Measurements from ENCODE around the gene SLC35G6. TPM values are rescaled to one million over a fixed set of nuclear protein-coding genes. Genes with fewer than 3 reads are reported as not detected.

The SLC35G6 gene
- polyA plus RNA-seq, 2 of the 4 experiments (the other 2 are of a cell fraction) = not detected

- FAIRE-seq = peak; percentile 68
- peaks cover 11% of the 10 kb centered on the region; the same call in 2 of the 3 replicates for H3K4me1 ChIP-seq
- H3K4me3 ChIP-seq = no peak overlapping the region
- H3K4me2 ChIP-seq = no peak overlapping the region
- no peak for DNase-seq (ENCODE audit: low read depth in 1 of 2, low spot score in 1 of 2)
- no peak overlapping the region for H3K27ac ChIP-seq
- ATAC-seq = no peak
- ChIA-PET CTCF (interaction anchor here (0.7 to 6.2 kb wide), 5 partner anchors 10 to 67 kb away, joined by 4 to 43 read pairs (median 12); partner anchors contain the start of gene SENP3), POLR2A (interaction anchor here (0.7 kb wide), 1 partner anchor 10 kb away, joined by 3 read pairs; the partner anchor contains the start of gene POLR2A)
- H3K9me3 ChIP-seq = no peaks in the 10 kb centered on the region
- TF ChIP-seq SMC3 (IDR thresholded peaks at IDR 0.05) = no peak
- TF ChIP-seq EHMT2 (IDR thresholded peaks at IDR 0.05; ENCODE audit: low read depth) = no peak
- TF ChIP-seq JUN (IDR thresholded peaks at IDR 0.05) = no peak
- TF ChIP-seq HOXB5 (CRISPR knock-in tag; IDR thresholded peaks at IDR 0.05) = no peak
- TF ChIP-seq HES2 (IDR thresholded peaks at IDR 0.05) = no peak
- no peak for TF ChIP-seq HOXA7 (CRISPR knock-in tag; IDR thresholded peaks at IDR 0.05)
- no peak for TF ChIP-seq CHD4 (IDR thresholded peaks at IDR 0.05; ENCODE audit: borderline replicate concordance)
- TF ChIP-seq MAZ (IDR thresholded peaks at IDR 0.05; ENCODE audit: borderline replicate concordance, low read depth, low read length) = no peak
- TF ChIP-seq, protein P1, sequence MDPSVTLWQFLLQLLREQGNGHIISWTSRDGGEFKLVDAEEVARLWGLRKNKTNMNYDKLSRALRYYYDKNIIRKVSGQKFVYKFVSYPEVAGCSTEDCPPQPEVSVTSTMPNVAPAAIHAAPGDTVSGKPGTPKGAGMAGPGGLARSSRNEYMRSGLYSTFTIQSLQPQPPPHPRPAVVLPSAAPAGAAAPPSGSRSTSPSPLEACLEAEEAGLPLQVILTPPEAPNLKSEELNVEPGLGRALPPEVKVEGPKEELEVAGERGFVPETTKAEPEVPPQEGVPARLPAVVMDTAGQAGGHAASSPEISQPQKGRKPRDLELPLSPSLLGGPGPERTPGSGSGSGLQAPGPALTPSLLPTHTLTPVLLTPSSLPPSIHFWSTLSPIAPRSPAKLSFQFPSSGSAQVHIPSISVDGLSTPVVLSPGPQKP (IDR thresholded peaks at IDR 0.05; ENCODE audit: low read depth, low read length) = no peak
- TF ChIP-seq POLR2A (IDR thresholded peaks at IDR 0.05; ENCODE audit: low read length) = no peak
- TF ChIP-seq HDAC2 (IDR thresholded peaks at IDR 0.05) = no peak
- TF ChIP-seq FOSL2 (IDR thresholded peaks at IDR 0.05) = no peak
- TF ChIP-seq FOSL2 (CRISPR knock-in tag; IDR thresholded peaks at IDR 0.05) = no peak
- no peak for TF ChIP-seq HMGXB4 (CRISPR knock-in tag; IDR thresholded peaks at IDR 0.05; ENCODE audit: borderline replicate concordance)
- TF ChIP-seq NR3C1 (IDR thresholded peaks at IDR 0.05) = no peak
- no peak for TF ChIP-seq GATA3 (IDR thresholded peaks at IDR 0.05; ENCODE audit: borderline replicate concordance)
- no peak for TF ChIP-seq TP53 (CRISPR knock-in tag; IDR thresholded peaks at IDR 0.05)
- TF ChIP-seq CBX8 (IDR thresholded peaks at IDR 0.05) = no peak
- TF ChIP-seq HEYL (CRISPR knock-in tag; IDR thresholded peaks at IDR 0.05) = no peak
- WGBS (ENCODE audit: missing lambda C conversion rate) = 92% methylated on average over 3 of the region's 3 CpGs
Observed at GRCh38 chr17:7493941-7494340, 12.7 kb downstream of the SLC35G6 start.

DNA sequence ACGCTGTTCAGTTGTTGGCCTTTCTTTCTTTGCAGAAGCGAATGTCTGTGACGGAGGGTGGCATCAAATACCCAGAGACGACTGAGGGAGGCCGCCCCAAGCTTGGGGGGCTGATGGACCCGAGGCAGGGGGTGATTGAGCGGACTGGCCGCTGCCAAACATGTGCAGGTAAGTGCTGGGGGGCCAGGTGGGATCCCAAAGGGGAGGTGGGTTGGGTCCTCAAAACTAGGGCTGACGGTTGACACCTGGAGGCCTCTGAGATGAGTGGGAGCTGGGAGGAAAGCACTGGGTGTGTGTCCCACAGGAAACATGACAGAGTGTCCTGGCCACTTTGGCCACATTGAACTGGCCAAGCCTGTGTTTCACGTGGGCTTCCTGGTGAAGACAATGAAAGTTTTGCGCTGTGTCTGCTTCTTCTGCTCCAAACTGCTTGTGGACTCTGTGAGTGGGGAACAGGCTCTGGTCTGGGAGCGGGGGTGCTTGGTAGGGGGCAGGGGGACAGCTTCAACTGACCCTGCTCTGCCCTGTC is 14.7 kb downstream of the SLC35G6 start:
- Histone ChIP-seq H3K4me1 (peaks cover 7% of the 10 kb centered on the region; the same call in 1 of the 3 replicates), H3K4me3 (no peak overlapping the region), H3K9me3 (no peaks in the 10 kb centered on the region), H3K27ac (no peak overlapping the region), H3K4me2 (no peak overlapping the region)
- TF ChIP-seq TFCP2L1 (CRISPR knock-in tag; IDR thresholded peaks at IDR 0.05) (no peak), CEBPB (IDR thresholded peaks at IDR 0.05) (no peak), MAX (IDR thresholded peaks at IDR 0.05) (no peak)
- no peak for ATAC-seq
- no peak for DNase-seq (ENCODE audit: low read depth in 1 of 2, low spot score in 1 of 2)
- POLR2A ChIA-PET = no interaction called here
- 95% methylated on average over 12 of the region's 12 CpGs for WGBS (ENCODE audit: missing lambda C conversion rate)
- CTCF ChIA-PET = interaction anchor here (0.8 to 6.2 kb wide), 4 partner anchors 12 to 65 kb away, joined by 3 to 43 read pairs (median 11); partner anchors contain the start of genes SENP3 and ZBTB4
- no peak for FAIRE-seq

All from A549 (cell line).